ENCODE data around the gene HMCN1.

GRCh38 chr1:186142916-186143315 lies 408.7 kb downstream of the HMCN1 start:
- TF ChIP-seq POLR2AphosphoS5 (IDR thresholded peaks at IDR 0.05; ENCODE audit: low read depth, low read length) = no peak
- no peak for TF ChIP-seq SIN3A (IDR thresholded peaks at IDR 0.05; ENCODE audit: borderline replicate concordance, insufficient read depth, low read length)
- TF ChIP-seq, protein P1, sequence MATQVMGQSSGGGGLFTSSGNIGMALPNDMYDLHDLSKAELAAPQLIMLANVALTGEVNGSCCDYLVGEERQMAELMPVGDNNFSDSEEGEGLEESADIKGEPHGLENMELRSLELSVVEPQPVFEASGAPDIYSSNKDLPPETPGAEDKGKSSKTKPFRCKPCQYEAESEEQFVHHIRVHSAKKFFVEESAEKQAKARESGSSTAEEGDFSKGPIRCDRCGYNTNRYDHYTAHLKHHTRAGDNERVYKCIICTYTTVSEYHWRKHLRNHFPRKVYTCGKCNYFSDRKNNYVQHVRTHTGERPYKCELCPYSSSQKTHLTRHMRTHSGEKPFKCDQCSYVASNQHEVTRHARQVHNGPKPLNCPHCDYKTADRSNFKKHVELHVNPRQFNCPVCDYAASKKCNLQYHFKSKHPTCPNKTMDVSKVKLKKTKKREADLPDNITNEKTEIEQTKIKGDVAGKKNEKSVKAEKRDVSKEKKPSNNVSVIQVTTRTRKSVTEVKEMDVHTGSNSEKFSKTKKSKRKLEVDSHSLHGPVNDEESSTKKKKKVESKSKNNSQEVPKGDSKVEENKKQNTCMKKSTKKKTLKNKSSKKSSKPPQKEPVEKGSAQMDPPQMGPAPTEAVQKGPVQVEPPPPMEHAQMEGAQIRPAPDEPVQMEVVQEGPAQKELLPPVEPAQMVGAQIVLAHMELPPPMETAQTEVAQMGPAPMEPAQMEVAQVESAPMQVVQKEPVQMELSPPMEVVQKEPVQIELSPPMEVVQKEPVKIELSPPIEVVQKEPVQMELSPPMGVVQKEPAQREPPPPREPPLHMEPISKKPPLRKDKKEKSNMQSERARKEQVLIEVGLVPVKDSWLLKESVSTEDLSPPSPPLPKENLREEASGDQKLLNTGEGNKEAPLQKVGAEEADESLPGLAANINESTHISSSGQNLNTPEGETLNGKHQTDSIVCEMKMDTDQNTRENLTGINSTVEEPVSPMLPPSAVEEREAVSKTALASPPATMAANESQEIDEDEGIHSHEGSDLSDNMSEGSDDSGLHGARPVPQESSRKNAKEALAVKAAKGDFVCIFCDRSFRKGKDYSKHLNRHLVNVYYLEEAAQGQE (IDR thresholded peaks at IDR 0.05; ENCODE audit: insufficient read depth in 1 of 2, low read depth in 2 of 2, low read length in 2 of 2) = no peak
- TF ChIP-seq TAF1 (IDR thresholded peaks at IDR 0.05; ENCODE audit: borderline replicate concordance, insufficient read depth, low read length) = no peak
